CD4-positive, alpha-beta memory T cell (primary cell): ENCODE data around the gene CPNE4. TPM values are rescaled to one million over a fixed set of nuclear protein-coding genes. Genes with fewer than 3 reads are reported as not detected.

Source experiments
- CTCF ChIA-PET: fragments of 350-600 bp; sonication (Branson Sonifier 250); formaldehyde crosslinking; loops from one replicate; lab custom pipeline; 2021; ENCODE audit warnings: inconsistent platforms; ENCODE audit not compliant: partially characterized antibody; lab: Charles Lee
- POLR2A ChIA-PET: fragments of 350-600 bp; sonication (Branson Sonifier 250); formaldehyde crosslinking; loops from one replicate; lab custom pipeline; 2021; ENCODE audit not compliant: partially characterized antibody; lab: Charles Lee
- DNase-seq, 5 donors: peaks; one replicate each; pipeline versions ENCODE4 v3.0.0 to v3.0.0-alpha.2; 2020 to 2022; ENCODE audit warnings: mixed read lengths in 1 of 5
- H3K27ac ChIP-seq: one replicate; pipeline ENCODE4 v1.7.0; 2013; ENCODE audit warnings: low read depth, low read length
- H3K27me3 ChIP-seq: 2 replicates; pipeline ENCODE4 v1.7.0; 2013; ENCODE audit warnings: mild to moderate bottlenecking, low read length, moderate library complexity; ENCODE audit not compliant: insufficient read depth
- H3K36me3 ChIP-seq: 2 replicates; pipeline ENCODE4 v1.7.0; 2013; ENCODE audit warnings: mild to moderate bottlenecking, low read length, moderate library complexity; ENCODE audit not compliant: insufficient read depth
- H3K4me1 ChIP-seq: 2 replicates; pipeline ENCODE4 v1.7.0; 2013; ENCODE audit warnings: mild to moderate bottlenecking, low read length, moderate library complexity; ENCODE audit not compliant: insufficient read depth
- H3K4me3 ChIP-seq, 2 donors: one replicate each; pipeline ENCODE4 v1.7.0; 2013; ENCODE audit warnings: low read length in 2 of 2, mild to moderate bottlenecking in 1 of 2
- H3K9me3 ChIP-seq, 2 donors: one replicate each; pipeline ENCODE4 v1.7.0; 2013; ENCODE audit warnings: low read length in 2 of 2, control low read depth in 1 of 2; ENCODE audit not compliant: control insufficient read depth in 1 of 2
- H3K27ac Mint-ChIP-seq, 7 donors: one replicate each; pipeline ENCODE4 v1.8.0; 2020 to 2021; ENCODE audit warnings: mixed read lengths in 7 of 7, mild to moderate bottlenecking in 6 of 7, inconsistent platforms in 3 of 7, moderate library complexity in 3 of 7
- H3K27me3 Mint-ChIP-seq, 2 donors: one replicate each; pipeline ENCODE4 v1.8.0; 2020 to 2021; ENCODE audit warnings: mixed read lengths in 2 of 2
- H3K36me3 Mint-ChIP-seq, 2 donors: one replicate each; pipeline ENCODE4 v1.8.0; 2020 to 2021; ENCODE audit warnings: mixed read lengths in 2 of 2, inconsistent platforms in 1 of 2, mild to moderate bottlenecking in 1 of 2
- H3K4me1 Mint-ChIP-seq, 4 donors: one replicate each; pipeline ENCODE4 v1.8.0; 2020 to 2021; ENCODE audit warnings: mixed read lengths in 4 of 4, mild to moderate bottlenecking in 1 of 4
- H3K4me3 Mint-ChIP-seq, 8 donors: one replicate each; pipeline ENCODE4 v1.8.0; 2020 to 2021; ENCODE audit warnings: mixed read lengths in 8 of 8, mild to moderate bottlenecking in 7 of 8, moderate library complexity in 6 of 8, inconsistent platforms in 3 of 8
- H3K9me3 Mint-ChIP-seq, 8 donors: one replicate each; pipeline ENCODE4 v1.8.0; 2020 to 2021; ENCODE audit warnings: mixed read lengths in 8 of 8, mild to moderate bottlenecking in 5 of 8, inconsistent platforms in 3 of 8, moderate library complexity in 1 of 8
- intact Hi-C: fragments of 100-400 bp; cut with micrococcal nuclease; formaldehyde crosslinking; loops from one replicate; pipeline ENCODE4 v1.15.1; 2023
- polyA plus RNA-seq, 2 donors: library from polyadenylated mRNA; unstranded; fragments of 300-500 nt; fragmentation: Illumina TruSeq; gene quantifications; one replicate each; pipeline ENCODE4 v1.2.3, GENCODE V29; 2021
- total RNA-seq, 2 experiments: library from RNA; stranded (reverse); gene quantifications; one replicate each; pipeline ENCODE4 v1.2.3, GENCODE V29; 2021

The CPNE4 gene
- total and polyA plus RNA-seq, 4 experiments from 2014 or later, result not detected

- H3K9me3 Mint-ChIP-seq, result peaks cover 0 to 4% (median 0%) of the 10 kb centered on the region in 8 donors
- no peaks in the 10 kb centered on the region for H3K36me3 Mint-ChIP-seq
- CTCF ChIA-PET, result no interaction called here
- intact Hi-C loops, result no loop called here
- POLR2A ChIA-PET, result no interaction called here
- H3K4me1 ChIP-seq, result no peaks in the 10 kb centered on the region
- H3K4me1 Mint-ChIP-seq, result no peaks in the 10 kb centered on the region
- peaks cover 7 to 10% of the 10 kb centered on the region in 2 donors for H3K27me3 Mint-ChIP-seq
- no peak overlapping the region for H3K4me3 ChIP-seq
- H3K27me3 ChIP-seq, result no peaks in the 10 kb centered on the region
- H3K9me3 ChIP-seq, result no peaks in the 10 kb centered on the region
- DNase-seq, result no peak
- H3K36me3 ChIP-seq, result no peaks in the 10 kb centered on the region
- no peak overlapping the region for H3K27ac ChIP-seq
- H3K4me3 Mint-ChIP-seq, result no peak overlapping the region
- H3K27ac Mint-ChIP-seq, result no peak overlapping the region
These were observed 259.2 kb downstream of the CPNE4 start for GRCh38 chr3:131775650-131776049.

DNA sequence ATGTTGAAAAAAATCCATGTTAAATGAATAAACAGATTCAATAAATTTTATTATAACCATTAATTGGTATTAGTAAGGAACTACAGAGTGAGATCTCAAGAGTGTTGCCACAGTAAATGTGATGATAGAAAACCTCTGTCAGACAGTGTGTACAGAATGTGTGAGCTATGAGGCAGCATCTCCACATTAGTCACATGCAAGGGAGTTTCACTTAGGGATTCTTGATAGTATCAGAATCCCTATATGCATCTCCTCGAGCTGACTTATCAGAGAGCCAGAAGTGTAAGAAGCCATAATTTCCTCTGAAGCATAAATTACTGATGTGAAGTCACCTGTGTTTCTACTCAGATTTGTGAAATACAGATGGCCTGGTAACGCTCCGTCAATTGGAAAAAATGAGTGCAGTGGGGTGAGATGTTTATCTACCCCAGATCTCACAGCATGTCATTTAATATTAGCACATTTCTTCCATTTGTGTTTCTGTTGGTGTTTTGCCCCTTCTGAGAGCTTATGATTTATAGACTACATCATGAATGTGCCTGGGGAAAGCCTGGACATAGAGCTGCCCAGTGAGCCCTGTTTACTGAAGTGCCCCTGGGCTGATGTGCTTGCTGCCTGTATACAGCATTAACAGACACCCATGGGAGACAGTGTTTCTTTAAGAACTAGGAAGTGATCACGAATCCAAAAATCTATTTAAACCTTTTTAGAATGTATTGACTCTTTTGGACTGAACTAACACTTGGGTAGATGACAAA, 262.4 kb downstream of the CPNE4 start:
- no peaks in the 10 kb centered on the region for H3K36me3 ChIP-seq
- H3K4me1 ChIP-seq, result no peaks in the 10 kb centered on the region
- H3K4me3 ChIP-seq, result no peak overlapping the region
- H3K27ac Mint-ChIP-seq, result no peak overlapping the region
- H3K27ac ChIP-seq, result no peak overlapping the region
- H3K4me3 Mint-ChIP-seq, result no peak overlapping the region
- no peaks in the 10 kb centered on the region for H3K9me3 ChIP-seq
- intact Hi-C loops, result no loop called here
- peaks cover 0 to 2% (median 0%) of the 10 kb centered on the region in 4 donors for H3K4me1 Mint-ChIP-seq
- CTCF ChIA-PET, result no interaction called here
- no peak for DNase-seq
- no peaks in the 10 kb centered on the region for H3K36me3 Mint-ChIP-seq
- H3K27me3 Mint-ChIP-seq, result peaks cover 5 to 6% of the 10 kb centered on the region in 2 donors
- H3K27me3 ChIP-seq, result no peaks in the 10 kb centered on the region
- peaks cover 0 to 2% (median 0%) of the 10 kb centered on the region in 8 donors for H3K9me3 Mint-ChIP-seq
- POLR2A ChIA-PET, result no interaction called here

GRCh38 chr3:131762981-131763564, 271.7 kb downstream of the CPNE4 start:
- Histone ChIP-seq H3K27me3 (peaks cover 3% of the 10 kb centered on the region), H3K36me3 (no peaks in the 10 kb centered on the region), H3K4me1 (no peaks in the 10 kb centered on the region), H3K27ac (no peak overlapping the region), H3K9me3 (no peaks in the 10 kb centered on the region), H3K4me3 (no peak overlapping the region)
- ChIA-PET POLR2A (no interaction called here), CTCF (no interaction called here)
- Mint-ChIP-seq H3K4me1 (no peaks in the 10 kb centered on the region), H3K36me3 (no peaks in the 10 kb centered on the region), H3K27ac (no peak overlapping the region), H3K27me3 (peaks cover 9 to 12% of the 10 kb centered on the region in 2 donors), H3K9me3 (peaks cover 0 to 3% (median under 1%) of the 10 kb centered on the region in 8 donors), H3K4me3 (no peak overlapping the region)
- DNase-seq, result no peak
- intact Hi-C loops, result no loop called here

DNA sequence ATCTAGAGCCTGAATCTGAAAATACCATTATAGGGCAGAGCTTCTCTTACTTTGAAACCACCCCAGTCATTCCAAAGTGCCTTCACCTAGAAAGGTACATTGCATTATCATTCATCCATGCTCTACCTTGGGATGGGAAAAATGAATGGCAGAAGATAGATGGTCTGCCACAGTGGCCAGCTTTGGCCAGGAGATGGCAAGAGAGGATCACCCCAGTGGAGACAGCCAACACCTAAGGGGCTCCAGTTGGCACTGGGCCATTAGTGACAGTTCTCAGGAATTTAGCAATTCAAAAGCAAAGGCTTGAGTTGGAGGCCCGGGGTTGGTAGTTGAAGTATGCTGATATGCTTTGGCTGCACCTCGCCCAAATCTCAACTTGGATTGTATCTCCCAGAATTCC, 278.4 kb downstream of the CPNE4 start:
- H3K4me1 ChIP-seq, result no peaks in the 10 kb centered on the region
- H3K9me3 ChIP-seq, result no peaks in the 10 kb centered on the region
- Mint-ChIP-seq H3K4me3 (no peak overlapping the region), H3K36me3 (no peaks in the 10 kb centered on the region), H3K9me3 (peaks cover 0 to 8% (median 3%) of the 10 kb centered on the region in 8 donors), H3K27ac (no peak overlapping the region), H3K4me1 (no peaks in the 10 kb centered on the region), H3K27me3 (peaks cover 7 to 15% of the 10 kb centered on the region in 2 donors)
- H3K27ac ChIP-seq, result no peak overlapping the region
- no peak overlapping the region for H3K4me3 ChIP-seq
- H3K36me3 ChIP-seq, result no peaks in the 10 kb centered on the region
- POLR2A ChIA-PET, result no interaction called here
- no peaks in the 10 kb centered on the region for H3K27me3 ChIP-seq
- no peak for DNase-seq
- CTCF ChIA-PET, result no interaction called here
- intact Hi-C loops, result no loop called here

DNA sequence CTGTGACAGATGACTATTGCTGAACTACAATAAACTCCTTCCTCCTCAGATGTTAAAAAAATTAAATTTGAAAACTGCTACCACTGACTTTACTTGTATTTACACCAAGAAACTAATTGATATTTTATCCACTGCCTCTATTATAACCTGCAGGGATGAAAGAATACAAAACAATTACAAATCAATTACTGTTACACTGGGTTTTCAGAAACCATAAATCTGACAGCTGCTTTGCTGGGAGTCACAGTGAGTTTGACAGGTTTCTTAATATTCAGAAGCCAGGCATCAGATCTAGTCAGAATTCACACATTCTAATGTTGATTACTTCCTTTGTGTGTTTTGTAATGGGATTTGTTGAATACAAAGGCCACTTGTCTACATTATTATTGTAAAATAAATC, 279.4 kb downstream of the CPNE4 start:
- no peaks in the 10 kb centered on the region for H3K36me3 ChIP-seq
- intact Hi-C loops, result no loop called here
- H3K4me3 ChIP-seq, result no peak overlapping the region
- H3K27me3 ChIP-seq, result no peaks in the 10 kb centered on the region
- Mint-ChIP-seq H3K36me3 (no peaks in the 10 kb centered on the region), H3K9me3 (peaks cover 0 to 8% (median 3%) of the 10 kb centered on the region in 8 donors), H3K4me1 (no peaks in the 10 kb centered on the region), H3K27ac (no peak overlapping the region), H3K27me3 (peaks cover 7 to 12% of the 10 kb centered on the region in 2 donors), H3K4me3 (no peak overlapping the region)
- no peaks in the 10 kb centered on the region for H3K9me3 ChIP-seq
- CTCF ChIA-PET, result no interaction called here
- no peaks in the 10 kb centered on the region for H3K4me1 ChIP-seq
- no peak for DNase-seq
- POLR2A ChIA-PET, result no interaction called here
- H3K27ac ChIP-seq, result no peak overlapping the region

DNA sequence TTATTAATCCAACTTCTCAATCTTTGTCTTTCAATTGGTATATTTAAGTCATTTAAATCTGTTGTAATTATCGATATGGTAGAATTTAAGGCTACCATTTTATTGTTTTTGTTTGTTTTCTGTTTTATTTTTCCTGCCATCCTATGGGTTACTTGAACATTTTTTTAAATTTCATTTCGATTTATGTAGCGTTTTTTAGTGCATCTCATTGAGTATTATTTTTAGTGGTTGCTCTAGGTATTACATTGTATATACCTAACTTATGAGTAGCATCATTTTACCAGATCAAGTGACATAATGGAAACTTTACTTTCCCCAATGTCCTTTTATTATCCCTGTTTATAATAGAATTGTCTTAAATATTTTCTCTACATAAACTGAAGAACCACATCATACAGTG, 284.6 kb downstream of the CPNE4 start:
- Histone ChIP-seq H3K9me3 (no peaks in the 10 kb centered on the region), H3K4me1 (no peaks in the 10 kb centered on the region), H3K4me3 (no peak overlapping the region), H3K27me3 (no peaks in the 10 kb centered on the region), H3K27ac (no peak overlapping the region), H3K36me3 (no peaks in the 10 kb centered on the region)
- H3K27me3 Mint-ChIP-seq, result peaks cover 0 to 6% of the 10 kb centered on the region in 2 donors
- intact Hi-C loops, result no loop called here
- no peak for DNase-seq
- CTCF ChIA-PET, result no interaction called here
- no peak overlapping the region for H3K4me3 Mint-ChIP-seq
- peaks cover 0 to 4% (median 0%) of the 10 kb centered on the region in 8 donors for H3K9me3 Mint-ChIP-seq
- H3K4me1 Mint-ChIP-seq, result no peaks in the 10 kb centered on the region
- POLR2A ChIA-PET, result no interaction called here
- no peak overlapping the region for H3K27ac Mint-ChIP-seq
- H3K36me3 Mint-ChIP-seq, result no peaks in the 10 kb centered on the region

DNA sequence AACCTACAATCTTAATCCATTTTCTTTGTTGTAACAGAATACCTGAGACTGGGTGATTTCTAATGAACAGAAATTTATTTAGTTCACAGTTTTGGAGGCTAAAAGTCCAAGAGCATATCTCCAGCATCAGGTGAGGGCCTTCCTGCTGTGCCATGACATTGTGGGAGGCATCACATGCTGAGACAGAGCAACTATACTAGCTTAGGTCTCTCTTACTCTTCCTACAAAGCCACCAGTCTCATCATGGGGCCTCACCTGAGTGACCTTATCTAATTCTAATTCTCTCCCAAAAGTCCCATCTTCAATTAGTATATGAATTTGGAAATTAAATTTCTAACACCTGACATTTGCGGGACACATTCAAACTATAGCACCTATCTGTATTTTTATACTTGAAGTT, 285.0 kb downstream of the CPNE4 start:
- POLR2A ChIA-PET, result no interaction called here
- no peak overlapping the region for H3K27ac ChIP-seq
- peaks cover 0 to 6% of the 10 kb centered on the region in 2 donors for H3K27me3 Mint-ChIP-seq
- intact Hi-C loops, result no loop called here
- H3K27me3 ChIP-seq, result no peaks in the 10 kb centered on the region
- peaks cover 0 to 4% (median 0%) of the 10 kb centered on the region in 8 donors for H3K9me3 Mint-ChIP-seq
- H3K4me1 Mint-ChIP-seq, result no peaks in the 10 kb centered on the region
- H3K4me1 ChIP-seq, result no peaks in the 10 kb centered on the region
- no peaks in the 10 kb centered on the region for H3K36me3 ChIP-seq
- CTCF ChIA-PET, result no interaction called here
- H3K4me3 Mint-ChIP-seq, result no peak overlapping the region
- no peak for DNase-seq
- no peak overlapping the region for H3K27ac Mint-ChIP-seq
- H3K36me3 Mint-ChIP-seq, result no peaks in the 10 kb centered on the region
- H3K9me3 ChIP-seq, result no peaks in the 10 kb centered on the region
- no peak overlapping the region for H3K4me3 ChIP-seq
